Activated B cell treated with CpG ODN at 0.5 μM for 24 hours (primary cell): ENCODE data around the gene ITGA1. TPM values are rescaled to one million over a fixed set of nuclear protein-coding genes. Genes with fewer than 3 reads are reported as not detected.

Experiments
- ATAC-seq: fragments of 200-7000 bp; cut with Tn5 transposase; one replicate; pipeline ENCODE4 v1.10.0; 2021; ENCODE audit warnings: low read depth, mild to moderate bottlenecking, moderate library complexity
- CTCF ChIA-PET: fragments of 350-600 bp; sonication (Branson Sonifier 250); formaldehyde crosslinking; loops from one replicate; lab custom pipeline; 2021; ENCODE audit warnings: antibody characterized with exemption; lab: Charles Lee
- POLR2A ChIA-PET: fragments of 350-600 bp; sonication (Branson Sonifier 250); formaldehyde crosslinking; loops from one replicate; lab custom pipeline; 2021; ENCODE audit warnings: antibody characterized with exemption; lab: Charles Lee
- DNase-seq: peaks from one replicate; pipeline ENCODE4 v3.0.0; 2022
- H3K27ac Mint-ChIP-seq: one replicate; pipeline ENCODE4 v1.8.0; 2020; ENCODE audit warnings: mixed read lengths
- H3K27me3 Mint-ChIP-seq: one replicate; pipeline ENCODE4 v1.8.0; 2021; ENCODE audit warnings: mixed read lengths
- H3K36me3 Mint-ChIP-seq: one replicate; pipeline ENCODE4 v1.8.0; 2021; ENCODE audit warnings: low read depth, mixed read lengths
- H3K4me1 Mint-ChIP-seq: one replicate; pipeline ENCODE4 v1.8.0; 2021; ENCODE audit warnings: mixed read lengths
- H3K4me3 Mint-ChIP-seq: one replicate; pipeline ENCODE4 v1.8.0; 2020; ENCODE audit warnings: mild to moderate bottlenecking, mixed read lengths
- H3K9me3 Mint-ChIP-seq: one replicate; pipeline ENCODE4 v1.8.0; 2020; ENCODE audit warnings: mixed read lengths
- CTCF ChIP-seq: fragments of 200-600 bp; IDR thresholded peaks from one replicate; pipeline ENCODE4 v1.8.0; 2022; ENCODE audit warnings: antibody characterized with exemption, mild to moderate bottlenecking
- intact Hi-C: fragments of 100-400 bp; cut with micrococcal nuclease; formaldehyde crosslinking; loops from one replicate; pipeline ENCODE4 v1.15.1; 2024
- total RNA-seq: library from RNA; stranded (reverse); gene quantifications from 2 replicates; pipeline ENCODE4 v1.2.3, GENCODE V29; 2022

The ITGA1 gene
- total RNA-seq, 1 donor from 2014 or later, result 34.0 TPM

DNA sequence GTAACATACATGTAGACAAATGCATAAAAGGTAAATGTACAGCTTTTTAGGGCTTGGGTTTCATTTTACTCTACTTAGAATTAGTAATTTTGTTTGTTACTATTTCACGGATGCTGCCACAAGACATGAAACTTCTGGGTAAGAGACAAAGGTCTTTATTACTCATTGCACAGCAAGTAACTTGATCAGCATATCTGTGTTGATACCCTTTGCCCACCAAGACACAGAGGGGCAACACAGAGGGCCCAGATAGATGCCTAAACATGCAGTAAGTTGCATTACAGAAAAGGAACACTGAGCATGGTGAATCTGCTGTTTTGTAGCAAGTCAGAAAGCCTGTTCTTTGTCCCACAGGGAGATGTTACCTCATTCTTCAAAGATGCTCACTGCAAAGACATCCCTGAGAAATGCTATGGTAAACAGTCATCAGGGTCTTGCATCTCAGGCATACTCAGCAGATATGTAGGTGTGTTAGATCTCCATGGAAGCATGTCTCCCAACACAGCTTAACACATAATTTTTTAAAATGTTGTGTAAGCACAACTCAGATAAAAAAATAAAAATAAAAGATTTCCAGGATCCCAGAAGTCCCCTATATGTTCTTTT is 211.7 kb downstream of the ITGA1 start:
- DNase-seq, result no peak
- ChIA-PET POLR2A (no interaction called here), CTCF (no interaction called here)
- Mint-ChIP-seq H3K4me1 (no peaks in the 10 kb centered on the region), H3K27me3 (peaks cover 8% of the 10 kb centered on the region), H3K4me3 (no peak overlapping the region), H3K36me3 (no peaks in the 10 kb centered on the region), H3K27ac (no peak overlapping the region), H3K9me3 (no peaks in the 10 kb centered on the region)
- intact Hi-C loops, result no loop called here
- TF ChIP-seq CTCF, result no peak
- no peak for ATAC-seq

DNA sequence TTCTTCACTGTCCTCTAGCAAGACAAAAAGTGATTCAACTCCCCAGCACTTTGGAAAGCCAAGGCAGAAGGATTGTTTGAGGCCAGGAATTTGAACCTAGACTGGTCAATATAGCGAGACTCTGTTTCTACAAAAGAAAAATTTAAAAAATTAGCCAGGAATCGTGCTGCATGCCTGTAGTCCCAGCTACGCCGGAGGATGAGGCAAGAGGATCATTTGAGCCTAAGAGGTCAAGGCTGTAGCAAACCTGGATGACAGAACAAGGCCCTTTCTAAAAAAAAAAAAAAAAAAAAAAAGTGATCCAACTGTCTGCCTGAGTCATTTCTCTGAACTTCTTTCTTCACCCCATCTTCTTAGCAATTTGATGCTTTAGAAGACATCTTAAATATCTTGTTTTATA is 213.8 kb downstream of the ITGA1 start:
- H3K4me3 Mint-ChIP-seq, result no peak overlapping the region
- ATAC-seq (no peak), DNase-seq (no peak)
- no peak overlapping the region for H3K27ac Mint-ChIP-seq
- intact Hi-C loops, result no loop called here
- H3K9me3 Mint-ChIP-seq, result no peaks in the 10 kb centered on the region
- H3K27me3 Mint-ChIP-seq, result peaks cover 8% of the 10 kb centered on the region
- CTCF ChIA-PET, result no interaction called here
- POLR2A ChIA-PET, result no interaction called here
- H3K36me3 Mint-ChIP-seq, result no peaks in the 10 kb centered on the region
- TF ChIP-seq CTCF, result no peak
- H3K4me1 Mint-ChIP-seq, result no peaks in the 10 kb centered on the region

DNA sequence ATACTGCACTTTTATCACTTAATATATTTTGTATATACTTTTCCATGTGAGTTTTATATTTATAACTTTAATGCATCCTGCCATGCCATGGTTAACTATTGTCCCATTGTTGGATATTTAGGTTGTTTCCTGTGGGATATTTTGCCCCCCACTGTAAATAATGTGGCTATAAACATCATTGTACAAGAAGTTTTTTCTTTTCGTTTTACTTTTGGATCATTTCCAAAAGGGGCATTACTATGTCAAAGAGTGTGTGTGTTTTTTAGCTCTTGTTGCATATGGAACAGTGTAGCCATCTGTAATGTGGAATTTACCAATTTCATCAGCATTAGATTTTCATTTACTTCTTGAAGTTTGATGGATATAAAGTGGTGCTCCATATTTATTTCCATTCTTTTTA is 214.8 kb downstream of the ITGA1 start:
- H3K36me3 Mint-ChIP-seq, result no peaks in the 10 kb centered on the region
- no peak for DNase-seq
- H3K9me3 Mint-ChIP-seq, result no peaks in the 10 kb centered on the region
- H3K27me3 Mint-ChIP-seq, result peaks cover 7% of the 10 kb centered on the region
- ChIA-PET POLR2A (no interaction called here), CTCF (no interaction called here)
- no peak for TF ChIP-seq CTCF
- H3K4me3 Mint-ChIP-seq, result no peak overlapping the region
- intact Hi-C loops, result no loop called here
- no peaks in the 10 kb centered on the region for H3K4me1 Mint-ChIP-seq
- no peak for ATAC-seq
- no peak overlapping the region for H3K27ac Mint-ChIP-seq

- intact Hi-C loops, result no loop called here
- H3K4me1 Mint-ChIP-seq, result no peaks in the 10 kb centered on the region
- CTCF ChIA-PET, result no interaction called here
- H3K27ac Mint-ChIP-seq, result no peak overlapping the region
- peaks cover 7% of the 10 kb centered on the region for H3K27me3 Mint-ChIP-seq
- DNase-seq (no peak), ATAC-seq (no peak)
- H3K4me3 Mint-ChIP-seq, result no peak overlapping the region
- no peak for TF ChIP-seq CTCF
- POLR2A ChIA-PET, result no interaction called here
- H3K36me3 Mint-ChIP-seq, result no peaks in the 10 kb centered on the region
- H3K9me3 Mint-ChIP-seq, result no peaks in the 10 kb centered on the region
These were observed 215.4 kb downstream of the ITGA1 start for GRCh38 chr5:53003144-53003543.

DNA sequence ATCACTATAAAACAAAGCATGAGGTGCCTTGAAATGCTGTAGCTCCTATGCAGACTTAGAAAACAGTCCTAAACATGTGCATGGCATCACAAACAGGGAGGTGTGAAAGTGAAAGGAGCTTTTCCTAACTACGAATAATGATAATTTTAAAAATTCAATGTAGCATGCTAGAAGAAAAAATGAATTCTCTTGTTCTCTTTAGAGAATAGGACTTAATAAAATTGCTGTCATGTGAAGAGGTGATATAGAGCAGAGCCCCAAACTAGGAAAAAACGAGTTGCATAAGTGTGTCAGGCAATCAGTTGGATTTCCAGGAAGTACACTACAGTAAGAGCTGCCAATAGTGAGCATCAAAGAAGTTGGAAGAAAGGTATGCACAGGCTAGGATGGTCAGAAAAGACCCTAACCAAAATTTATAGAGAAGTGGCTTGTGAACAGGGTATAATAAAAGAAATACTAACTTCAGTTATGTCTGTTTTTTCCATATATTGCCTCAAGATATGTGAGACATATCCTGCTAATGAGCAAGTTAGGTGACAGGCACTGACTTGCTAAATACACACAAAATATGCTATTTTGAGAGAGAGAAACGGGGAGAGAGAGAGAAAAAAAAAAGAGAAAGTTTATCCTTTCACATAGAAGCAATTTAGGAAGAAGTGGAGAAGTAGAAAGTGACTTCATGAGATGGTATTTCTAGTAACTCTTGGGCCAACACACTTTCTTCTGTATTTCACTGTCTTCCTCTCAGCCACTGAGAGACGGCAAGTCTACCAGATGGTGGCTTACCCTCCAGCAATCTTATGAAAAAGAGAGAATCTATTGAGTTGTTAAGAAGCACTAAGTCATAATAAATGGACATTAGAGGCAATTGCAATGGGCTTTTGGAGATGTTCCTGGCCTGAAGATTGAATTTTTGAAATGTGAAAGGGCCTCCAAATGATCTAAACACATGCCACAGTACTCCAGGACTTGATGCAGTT is 219.5 kb downstream of the ITGA1 start:
- no peak for TF ChIP-seq CTCF
- Mint-ChIP-seq H3K9me3 (no peaks in the 10 kb centered on the region), H3K27me3 (peaks cover 6% of the 10 kb centered on the region), H3K4me3 (no peak overlapping the region), H3K4me1 (no peaks in the 10 kb centered on the region), H3K36me3 (no peaks in the 10 kb centered on the region), H3K27ac (no peak overlapping the region)
- ChIA-PET POLR2A (no interaction called here), CTCF (no interaction called here)
- DNase-seq, result no peak
- ATAC-seq, result no peak
- intact Hi-C loops, result no loop called here
